Measurements from ENCODE around the gene RAB11A. TPM values are rescaled to one million over a fixed set of nuclear protein-coding genes. Genes with fewer than 3 reads are reported as not detected.

The RAB11A gene
- total and polyA plus RNA-seq, 9 of the 15 experiments (the other 6 are each of a cell fraction or from before 2014, with no cell fraction given) = 129 to 369 (median 245) TPM

DNA sequence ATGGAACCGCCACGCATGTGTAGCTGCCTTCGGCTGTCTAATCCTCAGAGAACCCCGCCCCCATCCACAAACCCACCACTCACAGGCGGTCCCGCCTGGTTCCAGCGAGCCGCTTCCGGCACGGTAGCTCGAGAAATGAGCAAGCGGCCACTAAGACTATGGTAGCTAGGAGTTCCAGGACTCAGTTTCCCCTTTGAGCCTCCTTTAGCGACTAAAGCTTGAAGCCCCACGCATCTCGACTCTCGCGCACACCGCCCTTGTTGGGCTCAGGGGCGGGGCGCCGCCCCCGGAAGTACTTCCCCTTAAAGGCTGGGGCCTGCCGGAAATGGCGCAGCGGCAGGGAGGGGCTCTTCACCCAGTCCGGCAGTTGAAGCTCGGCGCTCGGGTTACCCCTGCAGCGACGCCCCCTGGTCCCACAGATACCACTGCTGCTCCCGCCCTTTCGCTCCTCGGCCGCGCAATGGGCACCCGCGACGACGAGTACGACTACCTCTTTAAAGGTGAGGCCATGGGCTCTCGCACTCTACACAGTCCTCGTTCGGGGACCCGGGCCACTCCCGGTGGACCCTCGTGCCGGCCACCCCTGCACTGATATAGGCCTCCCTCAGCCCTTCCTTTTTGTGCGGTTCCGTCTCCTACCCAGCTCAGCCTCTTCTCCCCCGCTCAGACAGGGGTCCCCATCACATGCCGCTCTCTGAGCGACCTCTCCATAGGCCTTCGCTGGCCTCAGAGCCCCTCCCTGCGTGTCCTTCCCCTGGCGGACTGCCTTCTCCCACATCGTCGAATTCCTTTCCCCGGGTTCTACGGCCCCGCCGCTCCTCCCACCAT lies at the start of gene RAB11A (continued):
- TF ChIP-seq ZNF609 (CRISPR knock-in tag; IDR thresholded peaks at IDR 0.05; ENCODE audit: borderline replicate concordance) (no peak), BCOR (IDR thresholded peaks at IDR 0.05) (peak; percentile 77), JUND (IDR thresholded peaks at IDR 0.05; ENCODE audit: borderline replicate concordance, low read depth, low read length) (peak; percentile 18; the same call in 1 of the 2 replicates), JUND (tag; IDR thresholded peaks at IDR 0.05; ENCODE audit: borderline replicate concordance, low read depth, low read length) (peak; percentile 17; the same call in 2 of the 3 replicates), RBM14 (IDR thresholded peaks at IDR 0.05; ENCODE audit: borderline replicate concordance, insufficient read depth, low read depth, low read length) (0 out of 2 replicates have a peak, but pooled peaks have one; percentile 7), XRCC4 (IDR thresholded peaks at IDR 0.05; ENCODE audit: extremely low read depth, insufficient read depth, insufficient read length) (no peak), CSDE1 (IDR thresholded peaks at IDR 0.05) (peak in 1 of 2 experiments; percentile 84; a peak in 1 of 4 replicates), ZNF766 (CRISPR knock-in tag; conservative IDR thresholded peaks at IDR 0.05) (0 out of 2 replicates have a peak, but pooled peaks have one; percentile 52), FOXK1 (CRISPR knock-in tag; IDR thresholded peaks at IDR 0.05; ENCODE audit: borderline replicate concordance) (no peak), DNMT1 (IDR thresholded peaks at IDR 0.05) (no peak), RBBP5 (IDR thresholded peaks at IDR 0.05; ENCODE audit: borderline replicate concordance, insufficient read depth, low read length, poor library complexity, severe bottlenecking) (peak; percentile 99), NFATC3 (IDR thresholded peaks at IDR 0.05) (no peak), SMARCB1 (IDR thresholded peaks at IDR 0.05; ENCODE audit: insufficient read length, low read depth) (no peak), MTF1 (CRISPR knock-in tag; IDR thresholded peaks at IDR 0.05; ENCODE audit: borderline replicate concordance) (no peak), POLR2G (IDR thresholded peaks at IDR 0.05; ENCODE audit: low read depth, low read length) (peak; percentile 97), NUFIP1 (IDR thresholded peaks at IDR 0.05; ENCODE audit: partially characterized antibody) (peak; percentile 14), ARNT (IDR thresholded peaks at IDR 0.05) (peak in 1 of 2 experiments; percentile 23; a peak in 2 of 4 replicates), ZNF3 (CRISPR knock-in tag; IDR thresholded peaks at IDR 0.05) (no peak), HINFP (tag; conservative IDR thresholded peaks at IDR 0.05; ENCODE audit: low read depth) (no peak)
- TF ChIP-seq, protein P1, sequence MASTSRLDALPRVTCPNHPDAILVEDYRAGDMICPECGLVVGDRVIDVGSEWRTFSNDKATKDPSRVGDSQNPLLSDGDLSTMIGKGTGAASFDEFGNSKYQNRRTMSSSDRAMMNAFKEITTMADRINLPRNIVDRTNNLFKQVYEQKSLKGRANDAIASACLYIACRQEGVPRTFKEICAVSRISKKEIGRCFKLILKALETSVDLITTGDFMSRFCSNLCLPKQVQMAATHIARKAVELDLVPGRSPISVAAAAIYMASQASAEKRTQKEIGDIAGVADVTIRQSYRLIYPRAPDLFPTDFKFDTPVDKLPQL (IDR thresholded peaks at IDR 0.05; ENCODE audit: extremely low read depth, insufficient read length) = peak; percentile 46

Data from K562 (cell line).